ENCODE measurements around the gene CBX2. TPM values are rescaled to one million over a fixed set of nuclear protein-coding genes. Genes with fewer than 3 reads are reported as not detected.
A peak's percentile ranks its signal among the peaks of the same experiment; 100 is the strongest.

Gene CBX2
- total RNA-seq, 1 donor from 2014 or later: 2.6 TPM

DNA sequence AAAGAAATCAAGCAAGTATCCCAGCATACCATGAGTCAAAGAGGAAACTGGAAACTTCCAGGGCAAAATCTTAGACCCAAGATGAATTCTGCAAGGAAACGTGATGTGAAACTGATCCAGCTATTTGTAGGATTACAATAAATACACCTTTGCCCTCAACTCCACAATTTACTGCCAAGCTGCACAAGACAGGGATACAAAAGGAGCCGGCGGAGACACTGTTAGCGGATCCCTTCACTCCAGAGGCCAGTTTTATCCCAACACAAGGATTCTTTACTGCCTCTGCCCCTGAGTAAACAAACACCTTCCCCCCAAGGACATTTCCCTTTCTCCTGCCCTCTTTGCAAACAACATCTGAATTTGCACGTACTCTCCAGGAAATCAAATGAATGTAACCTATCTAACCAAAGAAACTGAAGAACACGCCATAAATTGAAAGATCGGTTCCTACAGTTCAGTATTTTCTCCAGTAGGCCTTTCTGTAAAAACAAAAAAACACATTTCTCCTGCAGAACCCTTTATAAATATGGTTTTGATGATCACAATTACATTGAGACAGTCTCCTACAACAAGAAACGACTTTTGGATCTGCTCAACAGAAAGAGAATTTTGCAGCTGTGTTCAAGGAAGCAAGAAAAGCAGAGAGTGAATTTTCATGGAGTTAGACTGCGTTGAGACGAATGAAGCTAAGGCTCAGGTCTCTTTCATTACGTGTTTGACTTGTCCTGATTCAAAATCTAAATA lies 1.4 kb upstream of the CBX2 start:
- intact Hi-C loops (cut with micrococcal nuclease): no loop called here
- no peak for DNase-seq
- peaks cover 75% of the 10 kb centered on the region for H3K27me3 ChIP-seq (ENCODE audit: low read depth)
- H3K9me3 ChIP-seq (replicated peaks): no peaks in the 10 kb centered on the region
- TF ChIP-seq, protein P1, sequence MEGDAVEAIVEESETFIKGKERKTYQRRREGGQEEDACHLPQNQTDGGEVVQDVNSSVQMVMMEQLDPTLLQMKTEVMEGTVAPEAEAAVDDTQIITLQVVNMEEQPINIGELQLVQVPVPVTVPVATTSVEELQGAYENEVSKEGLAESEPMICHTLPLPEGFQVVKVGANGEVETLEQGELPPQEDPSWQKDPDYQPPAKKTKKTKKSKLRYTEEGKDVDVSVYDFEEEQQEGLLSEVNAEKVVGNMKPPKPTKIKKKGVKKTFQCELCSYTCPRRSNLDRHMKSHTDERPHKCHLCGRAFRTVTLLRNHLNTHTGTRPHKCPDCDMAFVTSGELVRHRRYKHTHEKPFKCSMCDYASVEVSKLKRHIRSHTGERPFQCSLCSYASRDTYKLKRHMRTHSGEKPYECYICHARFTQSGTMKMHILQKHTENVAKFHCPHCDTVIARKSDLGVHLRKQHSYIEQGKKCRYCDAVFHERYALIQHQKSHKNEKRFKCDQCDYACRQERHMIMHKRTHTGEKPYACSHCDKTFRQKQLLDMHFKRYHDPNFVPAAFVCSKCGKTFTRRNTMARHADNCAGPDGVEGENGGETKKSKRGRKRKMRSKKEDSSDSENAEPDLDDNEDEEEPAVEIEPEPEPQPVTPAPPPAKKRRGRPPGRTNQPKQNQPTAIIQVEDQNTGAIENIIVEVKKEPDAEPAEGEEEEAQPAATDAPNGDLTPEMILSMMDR (IDR thresholded peaks at IDR 0.05; ENCODE audit: borderline replicate concordance): no peak
- peak overlapping the region; percentile 85 for H3K27ac ChIP-seq (replicated peaks)
- peaks cover 29% of the 10 kb centered on the region for H3K4me1 ChIP-seq
- peak overlapping the region; percentile 91 for H3K4me3 ChIP-seq
- no peaks in the 10 kb centered on the region for H3K36me3 ChIP-seq

DNA sequence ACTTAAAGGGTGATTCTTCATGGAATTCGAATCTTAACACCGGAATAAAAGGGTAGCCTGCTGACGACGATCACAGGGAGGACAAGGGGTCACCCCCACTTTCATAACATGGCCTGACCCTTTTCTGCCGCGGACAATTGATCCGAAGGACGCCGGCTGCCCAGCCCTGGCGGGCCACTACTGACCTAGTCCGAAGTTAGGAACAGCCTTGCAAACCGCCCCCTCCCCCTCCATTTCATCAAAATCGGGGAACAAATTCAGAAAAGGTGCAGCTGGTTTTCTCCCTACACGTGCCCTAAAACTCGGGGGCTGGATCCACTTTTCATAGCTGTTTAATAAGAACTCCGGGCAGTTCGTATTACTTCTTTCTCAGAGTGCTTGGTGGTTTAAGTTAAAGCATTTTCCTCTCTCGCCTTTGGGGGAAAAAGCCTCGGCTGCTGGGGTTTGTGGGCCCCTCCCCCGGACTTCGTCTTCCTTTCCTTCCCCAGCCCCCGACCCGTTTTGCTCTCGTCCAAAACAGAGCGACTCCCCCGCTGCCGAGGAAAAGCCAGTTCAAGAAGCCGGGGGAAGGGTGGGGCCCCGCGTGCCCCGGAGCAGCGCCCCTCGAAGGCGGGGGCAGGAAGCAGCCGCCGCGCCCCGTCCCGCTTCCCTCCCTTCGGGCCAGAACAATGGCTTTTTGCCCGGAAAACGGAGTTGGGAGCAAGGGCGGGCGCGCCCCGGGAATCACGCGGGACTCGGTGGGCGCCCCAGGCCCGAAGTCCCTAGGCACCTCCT lies 641 bp upstream of the CBX2 start:
- TF ChIP-seq, protein P1 (IDR thresholded peaks at IDR 0.05; ENCODE audit: borderline replicate concordance): peak; percentile 23
- DNase-seq: peak; percentile 68
- H3K27me3 ChIP-seq (ENCODE audit: low read depth): peaks cover 75% of the 10 kb centered on the region

DNA sequence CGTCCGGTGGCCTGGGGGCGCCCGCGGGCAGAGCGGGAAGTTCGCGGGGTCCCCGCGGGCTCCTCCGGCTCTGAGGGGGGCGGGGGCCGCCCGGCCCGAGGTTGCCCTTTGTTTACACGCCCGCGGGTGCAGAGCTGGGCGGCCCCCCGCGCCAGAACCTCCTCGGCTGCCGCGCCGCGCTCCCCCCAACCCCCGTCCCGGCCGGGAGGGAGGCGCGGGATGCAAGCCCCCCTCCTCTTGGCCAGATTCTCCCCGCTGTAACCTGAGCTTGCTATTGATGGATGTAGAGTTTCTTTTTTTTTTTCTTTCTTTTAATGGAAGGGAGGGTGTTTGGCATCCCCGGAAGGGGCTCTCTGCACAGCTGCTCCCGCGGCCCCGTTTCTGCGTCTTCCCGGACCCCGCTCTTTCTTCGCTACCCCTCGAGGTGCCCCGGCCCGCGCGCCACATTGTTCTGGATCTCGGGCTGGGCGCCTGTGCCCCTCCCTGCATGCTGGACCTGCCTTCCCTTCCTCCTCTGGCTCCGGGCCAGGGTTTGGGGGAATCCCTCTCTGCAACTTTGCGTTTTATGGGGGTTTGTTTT lies 646 bp downstream of the CBX2 start:
- Histone ChIP-seq H3K27ac (replicated peaks) (peak overlapping the region; percentile 85), H3K27me3 (ENCODE audit: low read depth) (peaks cover 62% of the 10 kb centered on the region), H3K36me3 (no peaks in the 10 kb centered on the region), H3K4me3 (peak overlapping the region; percentile 91), H3K4me1 (peaks cover 29% of the 10 kb centered on the region), H3K9me3 (replicated peaks) (no peaks in the 10 kb centered on the region)
- intact Hi-C loops (cut with micrococcal nuclease): no loop called here
- TF ChIP-seq, protein P1 (IDR thresholded peaks at IDR 0.05; ENCODE audit: borderline replicate concordance): no peak
- DNase-seq: no peak

More for the DNA sequence above, 641 bp upstream of the CBX2 start:
- H3K36me3 ChIP-seq: no peaks in the 10 kb centered on the region
- no peaks in the 10 kb centered on the region for H3K9me3 ChIP-seq (replicated peaks)
- peak overlapping the region; percentile 85 for H3K27ac ChIP-seq (replicated peaks)
- peaks cover 29% of the 10 kb centered on the region for H3K4me1 ChIP-seq
- H3K4me3 ChIP-seq: peak overlapping the region; percentile 91
- intact Hi-C loops (cut with micrococcal nuclease): no loop called here

DNA sequence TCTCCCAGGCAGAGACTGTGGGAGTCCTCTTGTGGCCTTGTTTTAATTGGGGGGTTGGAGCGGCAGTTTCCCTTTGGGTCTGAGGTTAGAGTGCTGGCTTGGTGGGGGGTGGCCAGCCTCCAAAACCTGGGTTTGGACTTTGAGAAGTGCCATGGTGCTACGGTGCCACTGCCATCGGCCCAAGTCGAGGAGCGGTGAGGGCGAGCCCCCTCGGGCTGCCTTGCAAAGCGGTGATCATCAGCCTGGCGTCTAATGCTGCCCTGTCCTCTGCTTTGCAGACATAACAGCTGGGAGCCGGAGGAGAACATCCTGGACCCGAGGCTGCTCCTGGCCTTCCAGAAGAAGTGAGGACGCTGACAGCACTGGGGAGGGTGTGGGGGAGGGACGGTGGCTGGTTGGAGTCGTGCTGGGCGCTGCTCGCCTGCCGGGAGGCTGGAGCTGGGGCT lies 1.2 kb downstream of the CBX2 start:
- Histone ChIP-seq H3K36me3 (no peaks in the 10 kb centered on the region), H3K27ac (replicated peaks) (no peak overlapping the region)
- DNase-seq: no peak

More for the DNA sequence above, 1.2 kb downstream of the CBX2 start:
- intact Hi-C loops (cut with micrococcal nuclease): no loop called here
- peaks cover 29% of the 10 kb centered on the region for H3K4me1 ChIP-seq
- peak overlapping the region; percentile 91 for H3K4me3 ChIP-seq
- TF ChIP-seq, protein P1 (IDR thresholded peaks at IDR 0.05; ENCODE audit: borderline replicate concordance): no peak
- H3K27me3 ChIP-seq (ENCODE audit: low read depth): peaks cover 61% of the 10 kb centered on the region
- H3K9me3 ChIP-seq (replicated peaks): no peaks in the 10 kb centered on the region

Measured in left ventricle myocardium inferior (tissue), 1 donor.